ENCODE results near the gene BLZF1.

- no peak for TF ChIP-seq CTCF (IDR thresholded peaks at IDR 0.05; ENCODE audit: low read length)
- no peak for TF ChIP-seq EZH2 (IDR thresholded peaks at IDR 0.05; ENCODE audit: borderline replicate concordance, low read length)
Observed at GRCh38 chr1:169345511-169345910, 22.5 kb upstream of the BLZF1 start.
